GM12878 (cell line): ENCODE results near the gene NUDT16L1. TPM values are rescaled to one million over a fixed set of nuclear protein-coding genes. Genes with fewer than 3 reads are reported as not detected.

ENCODE experiments used
- ATAC-seq: fragments of 200-7000 bp; cut with Tn5 transposase; 3 replicates; pipeline ENCODE4 v1.9.1; 2020; ENCODE audit warnings: mild to moderate bottlenecking, moderate library complexity
- BruUV-seq: library from RNA; stranded (reverse); fragments of 400-500 nt; replicated peaks from 2 replicates; lab custom pipeline; 2021; lab: Mats Ljungman, UMichigan
- CTCF ChIA-PET: fragments of 300-600 bp; sonication (Branson Sonifier 250); formaldehyde crosslinking; extraction: SDS; loops from one replicate; lab custom pipeline; 2021; ENCODE audit warnings: inconsistent platforms; lab: Yijun Ruan, JAX
- POLR2A ChIA-PET: fragments of 350-600 bp; formaldehyde crosslinking; extraction: SDS; loops from one replicate; lab custom pipeline; 2021; ENCODE audit warnings: inconsistent platforms; lab: Charles Lee
- RAD21 ChIA-PET: fragments of 300-600 bp; sonication (Branson Sonifier 250); formaldehyde crosslinking; loops from one replicate; lab custom pipeline; 2023; ENCODE audit warnings: antibody characterized with exemption; ENCODE audit not compliant: unreplicated experiment; lab: Charles Lee
- SMC1A ChIA-PET: fragments of 300-600 bp; sonication (Branson Sonifier 250); formaldehyde crosslinking; loops from one replicate; lab custom pipeline; 2023; ENCODE audit not compliant: unreplicated experiment, uncharacterized antibody; lab: Charles Lee
- DNase-seq: peaks from one replicate; pipeline ENCODE4 v3.0.0-alpha.2; 2011; ENCODE audit warnings: low read depth, low spot score
- FAIRE-seq: peaks from 3 replicates; lab custom pipeline; 2011; peaks lifted over from hg19 to GRCh38; lab: Jason Lieb, UNC
- H2AFZ ChIP-seq: 2 replicates; pipeline ENCODE4 v1.6.0; 2011; ENCODE audit warnings: low read depth, low read length, control low read depth; ENCODE audit not compliant: control insufficient read depth
- H3K27ac ChIP-seq: 2 replicates; pipeline ENCODE4 v1.5.1; 2011; ENCODE audit warnings: control low read depth; ENCODE audit not compliant: control insufficient read depth, insufficient read depth
- H3K27me3 ChIP-seq, 2 experiments: replicated peaks in 1 of 2; 2 replicates each; pipeline versions ENCODE4 v1.6.0 to v1.6.1; 2011; ENCODE audit warnings: low read length in 1 of 2; ENCODE audit not compliant: control insufficient read depth in 2 of 2, insufficient read depth in 2 of 2
- H3K36me3 ChIP-seq, 2 experiments: 2 replicates each; pipeline ENCODE4 v1.5.1; 2011; ENCODE audit warnings: low read length in 1 of 2; ENCODE audit not compliant: control insufficient read depth in 2 of 2, insufficient read depth in 2 of 2
- H3K4me1 ChIP-seq: 2 replicates; pipeline ENCODE4 v1.6.1; 2011; ENCODE audit warnings: mild to moderate bottlenecking, low read length, moderate library complexity, mixed read lengths; ENCODE audit not compliant: control insufficient read depth, insufficient read depth
- H3K4me2 ChIP-seq: 2 replicates; pipeline ENCODE4 v1.6.0; 2011; ENCODE audit warnings: control low read depth; ENCODE audit not compliant: control insufficient read depth, insufficient read depth
- H3K4me3 ChIP-seq: fragments of 200-600 bp; sonication (generic); 2 replicates; pipeline ENCODE4 v1.5.1; 2016
- H3K79me2 ChIP-seq: 2 replicates; pipeline ENCODE4 v1.6.0; 2011; ENCODE audit warnings: low read length; ENCODE audit not compliant: control insufficient read depth, insufficient read depth
- H3K9ac ChIP-seq: 2 replicates; pipeline ENCODE4 v1.8.0; 2011; ENCODE audit warnings: low read length, control low read depth, mixed read lengths; ENCODE audit not compliant: control insufficient read depth, insufficient read depth
- H3K9me3 ChIP-seq: replicated peaks from 3 replicates; pipeline ENCODE4 v1.5.1; 2011; ENCODE audit warnings: mild to moderate bottlenecking, low read length; ENCODE audit not compliant: control insufficient read depth, insufficient read depth
- H4K20me1 ChIP-seq: 2 replicates; pipeline ENCODE4 v1.6.0; 2011; ENCODE audit not compliant: control insufficient read depth, insufficient read depth
- BRCA1 ChIP-seq: IDR thresholded peaks from 2 replicates; pipeline ENCODE4 v1.6.1; 2011; ENCODE audit warnings: low read depth, low read length, improper control_type of control experiment
- POLR2A ChIP-seq: IDR thresholded peaks from 2 replicates; pipeline ENCODE4 v1.6.1; 2011; ENCODE audit warnings: low read depth, mild to moderate bottlenecking, low read length
- PRDM15 ChIP-seq: fragments of 450-650 bp; formaldehyde crosslinking; IDR thresholded peaks from 2 replicates; pipeline ENCODE4 v1.4.0; 2020; ENCODE audit warnings: mild to moderate bottlenecking, moderate library complexity
- whole genome bisulfite sequencing: methylation state at CpG from one replicate; pipeline ENCODE4 v1.1.6; 2016; ENCODE audit warnings: low lambda C conversion rate; ENCODE audit not compliant: insufficient replicate concordance, insufficient coverage; ENCODE audit errors: missing lambda C conversion rate; 5-methylcytosine and 5-hydroxymethylcytosine counted together
- in situ Hi-C: fragments of 300-500 bp; cut with MboI; formaldehyde crosslinking; loops from 9 replicates; pipeline ENCODE4 v1.14.3; 2018; ENCODE audit warnings: mixed read lengths
- intact Hi-C: fragments of 100-400 bp; cut with micrococcal nuclease; formaldehyde crosslinking; loops from one replicate; pipeline ENCODE4 v1.14.2; 2022; ENCODE audit not compliant: unreplicated experiment
- polyA plus RNA-seq, 11 experiments: library from polyadenylated mRNA; depleted of rRNA in 4 of 11; unstranded in 6 of 11; stranded (reverse) in 5 of 11; fragments of >200 nt; fragmentation: Nextera tagmentation in 4 of 11; fragmentation: Illumina TruSeq in 1 of 11; extraction: Ambion mirVana in 4 of 11; extraction: Trizol in 1 of 11; gene quantifications; 1 replicate in 1 of 11; 2 replicates in 10 of 11; pipeline versions ENCODE4 v1.2.1 to v1.2.3, GENCODE V29; 2011 to 2016; ENCODE audit warnings: inconsistent platforms in 2 of 11, missing spikeins in 2 of 11, low read depth in 1 of 11
- total RNA-seq, 4 experiments: library from RNA; depleted of rRNA in 3 of 4; stranded (reverse); fragments of >200 nt in 3 of 4; fragmentation: Illumina TruSeq in 1 of 4; extraction: Trizol in 1 of 4; gene quantifications; 2 replicates each; pipeline versions ENCODE4 v1.2.1 to v1.2.3, GENCODE V29; 2013 to 2021

The NUDT16L1 gene
- total and polyA plus RNA-seq, 10 of the 15 experiments (the other 5 are each of a cell fraction or from before 2014, with no cell fraction given), result 1.4 to 77.7 (median 28.9) TPM

DNA sequence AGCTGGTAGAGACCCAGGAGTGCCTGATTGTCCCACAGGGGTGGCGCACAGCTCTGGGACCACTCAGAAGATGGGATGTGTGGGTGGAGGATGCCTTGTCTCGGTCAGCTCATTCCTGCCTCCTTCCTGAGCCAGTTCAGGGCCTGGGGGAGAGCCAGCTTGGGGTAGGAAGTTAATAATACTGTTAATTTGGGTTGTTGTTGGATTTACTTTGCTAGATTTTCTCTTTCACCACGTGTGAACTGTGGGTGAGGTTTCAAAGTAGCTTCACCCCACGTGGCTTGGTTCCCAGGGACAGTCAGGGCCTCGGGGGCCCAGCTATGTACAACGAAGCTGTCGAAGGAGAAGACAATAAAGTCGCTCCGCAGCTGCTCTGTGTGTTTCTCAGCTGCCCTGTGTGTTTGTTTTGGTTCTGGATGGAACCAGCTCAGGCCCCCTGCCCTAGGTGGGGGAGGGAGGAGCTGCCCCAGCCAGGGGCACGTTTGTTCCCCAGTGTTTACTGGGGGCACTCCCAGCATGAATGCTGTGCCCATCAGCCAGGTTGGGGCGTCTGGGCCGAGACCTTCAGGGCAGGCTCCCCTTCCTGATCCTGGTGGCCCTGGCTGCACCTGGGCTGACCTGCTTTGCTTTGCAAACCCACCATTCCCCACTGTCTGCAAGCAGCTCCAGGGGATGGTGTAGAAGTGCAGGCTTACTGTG lies 2.3 kb downstream of the NUDT16L1 start:
- no peak overlapping the region for H2AFZ ChIP-seq
- H3K36me3 ChIP-seq, result peaks cover 2 to 32% of the 10 kb centered on the region in 2 experiments; a peak in 3 of 4 replicates
- in situ Hi-C loops (no loop called here), intact Hi-C loops (no loop called here)
- ChIA-PET RAD21 (interaction anchor here (1.5 kb wide), 1 partner anchor 107 kb away, joined by 4 read pairs; the partner anchor contains the start of gene ROGDI), POLR2A (no interaction called here), SMC1A (interaction anchor here (1.2 kb wide), 1 partner anchor 39 kb away, joined by 3 read pairs; no protein-coding TSS in a partner anchor), CTCF (interaction anchor here (1.0 to 1.9 kb wide), 4 partner anchors 39 to 293 kb away, joined by 3 to 9 read pairs (median 4); partner anchors contain the start of genes ANKS3, DNAAF8, MGRN1 and ROGDI)
- no peak overlapping the region for H3K4me2 ChIP-seq
- no peaks in the 10 kb centered on the region for H3K27me3 ChIP-seq
- H4K20me1 ChIP-seq, result no peaks in the 10 kb centered on the region
- FAIRE-seq (no peak), ATAC-seq (no peak), DNase-seq (no peak)
- H3K27ac ChIP-seq, result no peak overlapping the region
- 74% methylated on average over 12 of the region's 12 CpGs for WGBS
- H3K4me1 ChIP-seq, result peaks cover 12% of the 10 kb centered on the region
- H3K9me3 ChIP-seq, result no peaks in the 10 kb centered on the region
- no peak overlapping the region for H3K9ac ChIP-seq
- H3K4me3 ChIP-seq, result no peak overlapping the region
- TF ChIP-seq BRCA1, result no peak
- peak; percentile 38; the same call in 1 of the 2 replicates for TF ChIP-seq POLR2A
- no peak for TF ChIP-seq PRDM15 (CRISPR knock-in tag)
- peaks cover 11% of the 10 kb centered on the region for H3K79me2 ChIP-seq
- no TSS peak for BruUV-seq
